GM19463 (cell line): ENCODE data around the gene MFN2.

Experiments
- ATAC-seq: cut with Tn5 transposase; IDR thresholded peaks from one replicate; pipeline ENCODE4 v1.9.1; 2021; ENCODE audit warnings: mild to moderate bottlenecking, moderate library complexity; ENCODE audit not compliant: unreplicated experiment

The MFN2 gene

DNA sequence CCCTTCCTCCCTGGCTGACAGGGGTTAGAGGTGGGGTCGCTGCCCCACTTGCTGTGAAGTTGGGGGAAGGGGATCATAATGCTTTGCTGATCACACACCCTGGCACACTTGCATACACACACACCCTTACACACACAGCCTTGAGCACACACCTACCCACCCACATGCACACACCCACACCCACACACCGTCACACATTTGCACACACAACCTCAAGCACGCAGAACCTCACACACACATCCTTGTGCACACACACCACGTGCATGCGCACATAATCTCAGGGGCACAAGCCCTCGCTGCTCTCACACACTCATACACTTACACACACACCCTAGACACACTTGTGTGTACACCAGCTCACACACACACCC is 66.5 kb downstream of the MFN2 start:
- ATAC-seq, result no peak

GRCh38 chr1:12047120-12047876 is 67.1 kb downstream of the MFN2 start:
- peak; percentile 36 for ATAC-seq

DNA sequence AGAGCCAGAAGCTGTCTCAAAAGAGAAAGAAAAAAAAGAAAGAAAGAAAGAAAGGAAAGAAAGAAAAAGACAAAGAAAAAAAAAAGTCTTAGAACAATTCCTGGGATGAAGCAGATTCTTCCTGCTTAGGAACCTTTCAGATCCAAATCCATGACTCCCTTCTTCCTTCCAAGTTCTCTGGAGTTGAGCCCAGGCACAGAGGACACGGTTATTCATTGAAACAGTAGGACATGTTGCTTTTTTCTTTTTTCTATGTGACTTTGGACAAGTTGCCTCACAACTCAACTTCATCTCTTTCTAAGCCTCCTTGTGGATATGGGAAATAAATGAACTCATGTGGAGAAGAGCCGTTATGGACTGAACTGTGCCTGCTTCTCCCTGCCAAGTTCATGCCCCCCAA is 68.1 kb downstream of the MFN2 start:
- no peak for ATAC-seq

DNA sequence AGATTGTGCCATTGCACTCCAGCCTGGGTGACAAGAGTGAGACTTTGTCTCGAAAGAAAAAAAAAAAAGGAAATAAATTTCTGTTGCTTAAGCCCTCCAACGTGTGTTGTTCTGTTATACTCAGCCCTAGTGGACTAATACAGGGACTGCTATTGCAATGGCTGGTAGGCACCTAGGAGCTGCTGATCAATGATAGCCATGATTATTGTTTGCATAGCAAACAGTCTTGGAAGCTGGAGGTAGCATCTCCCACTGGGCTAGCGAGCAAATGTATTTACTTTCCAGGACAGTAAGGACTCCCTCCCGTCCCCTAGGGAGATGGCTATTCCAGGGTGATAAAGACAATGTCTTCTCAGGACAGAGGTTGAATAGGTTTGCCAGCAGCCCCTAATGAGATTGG is 69.4 kb downstream of the MFN2 start:
- ATAC-seq, result no peak

DNA sequence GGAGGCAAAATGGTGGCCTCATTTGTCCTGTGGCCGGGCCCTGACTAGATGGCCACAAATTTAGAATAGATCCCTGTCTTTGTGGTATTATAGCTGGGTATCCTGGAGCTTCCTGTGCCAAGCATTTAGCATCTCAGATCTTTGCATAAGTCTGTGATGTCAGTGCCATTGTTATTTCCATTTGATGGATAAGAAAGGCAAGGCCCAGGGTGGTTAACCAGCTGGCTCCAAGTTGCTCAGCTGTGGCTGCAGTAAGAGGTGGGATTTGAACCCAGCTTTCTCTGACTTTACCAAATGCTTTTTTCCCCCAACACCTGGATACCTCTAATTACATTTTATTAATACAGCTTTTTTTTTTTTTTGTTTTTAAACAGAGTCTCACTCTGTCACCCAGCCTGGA is 71.1 kb downstream of the MFN2 start:
- no peak for ATAC-seq

- peak; percentile 66 for ATAC-seq
These were observed 71.8 kb downstream of the MFN2 start for GRCh38 chr1:12052008-12052573.

- no peak for ATAC-seq
These were observed 72.9 kb downstream of the MFN2 start for GRCh38 chr1:12052997-12053686.

DNA sequence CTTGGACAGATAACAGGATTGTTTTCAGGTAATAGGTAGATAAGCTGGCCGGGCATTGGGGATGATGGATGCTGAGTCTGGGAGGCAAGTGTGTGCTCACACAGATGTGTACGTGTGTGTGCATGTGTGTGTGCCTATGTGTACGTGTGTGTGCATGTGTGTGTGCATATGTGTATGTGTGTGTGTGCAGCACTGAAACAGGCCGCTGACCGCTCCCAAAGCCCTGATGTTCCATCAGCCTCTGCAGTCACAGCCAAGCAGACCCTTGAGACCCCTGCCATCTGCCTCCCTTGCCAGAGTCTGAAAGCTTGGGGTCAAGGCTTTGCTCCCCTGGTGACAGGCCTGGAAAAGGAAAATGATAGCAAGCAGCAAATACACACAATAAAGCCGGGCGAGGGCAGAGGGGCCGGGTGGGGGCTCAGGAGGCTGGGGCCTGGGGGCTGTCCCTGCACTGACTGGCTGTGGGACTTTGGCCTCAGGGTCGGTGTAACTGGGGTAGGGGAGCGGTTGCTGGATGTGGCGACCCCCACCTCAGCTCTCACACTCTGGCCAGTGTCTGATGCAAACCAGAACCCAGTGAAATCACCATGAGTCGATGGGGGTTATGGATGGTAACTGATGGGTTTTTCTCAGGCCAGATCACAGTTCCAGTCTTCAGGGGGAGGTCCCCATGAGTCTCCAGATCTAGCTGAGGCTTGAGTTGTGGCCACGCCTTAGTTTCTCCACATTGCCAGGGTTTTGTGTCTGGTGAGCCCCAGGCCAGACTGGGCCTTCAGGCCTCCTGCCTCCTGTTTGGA is 73.7 kb downstream of the MFN2 start:
- ATAC-seq, result no peak

DNA sequence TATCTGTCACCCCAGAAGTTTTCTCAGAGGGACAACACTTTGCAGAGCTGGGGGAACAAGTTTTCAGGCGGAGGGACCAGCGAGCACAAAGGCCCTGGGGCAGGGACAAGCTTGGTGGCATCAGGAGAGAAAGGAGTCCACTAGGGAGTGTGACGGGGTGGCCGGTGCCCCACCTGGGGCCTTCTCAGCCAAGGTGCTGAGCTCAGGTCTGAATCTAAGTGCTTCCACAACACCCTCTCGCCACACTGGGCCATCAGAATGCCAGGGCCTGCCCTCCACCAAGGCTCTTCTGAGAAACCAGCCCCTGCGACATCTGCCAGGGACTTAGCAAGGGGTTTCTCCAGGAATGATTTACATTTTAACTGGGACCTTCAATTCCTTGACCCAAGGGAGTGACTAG is 75.0 kb downstream of the MFN2 start:
- ATAC-seq, result no peak

DNA sequence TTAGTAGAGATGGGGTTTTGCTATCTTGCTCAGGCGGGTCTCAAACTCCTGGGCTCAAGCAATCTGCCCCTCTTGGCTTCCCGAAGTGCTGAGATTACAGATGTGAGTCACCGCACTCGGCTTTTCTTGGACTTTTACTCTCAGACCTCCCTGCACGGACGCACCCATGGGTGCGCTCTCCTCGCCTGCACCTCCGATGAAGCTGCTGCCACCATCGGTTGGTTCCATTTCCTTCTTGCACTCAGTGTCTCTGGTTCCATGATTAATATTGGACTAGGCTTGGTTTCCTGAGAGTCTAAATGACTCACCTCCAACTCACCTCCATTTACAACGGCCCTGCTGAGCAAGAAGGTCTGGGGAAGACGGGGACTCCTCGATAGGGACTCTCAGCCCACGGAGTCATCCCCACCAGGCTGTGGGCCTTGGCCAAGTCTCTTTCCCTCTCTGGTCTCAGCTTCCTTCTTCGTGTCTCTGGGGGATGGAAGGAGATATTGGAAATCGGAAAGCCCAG is 76.1 kb downstream of the MFN2 start:
- ATAC-seq, result no peak

DNA sequence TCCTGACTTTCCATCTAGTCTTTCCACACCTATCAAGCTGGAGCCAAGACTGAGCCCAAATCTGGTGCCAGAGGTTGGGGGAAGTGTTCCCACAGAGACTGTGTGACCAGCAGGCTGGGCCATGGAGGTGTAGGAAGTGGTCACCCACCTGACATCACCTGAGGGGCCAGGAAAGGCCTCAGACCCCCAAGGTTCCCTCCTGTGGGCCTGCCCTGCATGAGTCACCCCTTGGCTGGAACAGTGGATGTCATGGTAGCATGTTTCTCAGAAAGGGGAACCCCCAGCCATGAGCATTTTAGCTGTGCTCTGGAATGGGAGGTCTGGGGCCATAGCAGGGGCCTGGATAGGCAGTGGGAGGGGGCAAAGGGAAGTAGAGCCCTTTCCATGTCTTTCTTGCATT is 77.1 kb downstream of the MFN2 start:
- no peak for ATAC-seq

- no peak for ATAC-seq
These were observed 77.9 kb downstream of the MFN2 start for GRCh38 chr1:12057940-12058687.

- ATAC-seq, result no peak
These were observed 79.0 kb downstream of the MFN2 start for GRCh38 chr1:12059226-12059625.

- no peak for ATAC-seq
These were observed 79.6 kb downstream of the MFN2 start for GRCh38 chr1:12059722-12060464.

DNA sequence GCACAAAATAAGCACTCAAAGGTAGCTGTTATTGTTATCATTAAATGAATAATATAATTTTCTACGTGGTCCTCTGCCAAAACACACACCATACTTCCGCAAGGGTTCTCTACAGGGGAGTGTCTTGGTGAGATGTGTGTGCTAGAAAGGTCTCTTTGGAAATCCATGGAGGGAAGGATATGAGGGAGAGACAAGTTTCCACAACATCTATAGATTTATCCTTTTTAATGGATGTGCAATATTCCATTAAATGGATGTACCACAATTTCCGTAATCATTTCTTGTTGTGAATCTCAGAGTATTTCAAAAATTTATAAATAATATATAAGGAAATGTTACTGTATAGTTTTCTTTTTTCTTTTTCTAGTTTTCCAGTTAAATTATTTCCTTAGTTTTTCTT is 80.3 kb downstream of the MFN2 start:
- no peak for ATAC-seq
